Activated naive CD4-positive, alpha-beta T cell treated with anti-CD3 and anti-CD28 coated beads, Interleukin-2, amount 50 U/mL, for 24 hours (primary cell): ENCODE data around the gene TIMM22.
"Not testable (repeated sequence)": the region's sequence is repeated elsewhere in the genome, so short reads cannot be mapped to it uniquely, and the experiment has no call there.

ENCODE experiments used
- H3K27ac Mint-ChIP-seq: one replicate; pipeline ENCODE4 v1.8.0; 2021; ENCODE audit warnings: mild to moderate bottlenecking, mixed read lengths
- H3K27me3 Mint-ChIP-seq: one replicate; pipeline ENCODE4 v1.8.0; 2021; ENCODE audit warnings: mixed read lengths
- H3K36me3 Mint-ChIP-seq: one replicate; pipeline ENCODE4 v1.8.0; 2021; ENCODE audit warnings: mixed read lengths
- H3K4me1 Mint-ChIP-seq: one replicate; pipeline ENCODE4 v1.8.0; 2021; ENCODE audit warnings: mixed read lengths
- H3K4me3 Mint-ChIP-seq: one replicate; pipeline ENCODE4 v1.8.0; 2021; ENCODE audit warnings: mild to moderate bottlenecking, mixed read lengths
- H3K9me3 Mint-ChIP-seq: one replicate; pipeline ENCODE4 v1.8.0; 2021; ENCODE audit warnings: mixed read lengths

The TIMM22 gene

DNA sequence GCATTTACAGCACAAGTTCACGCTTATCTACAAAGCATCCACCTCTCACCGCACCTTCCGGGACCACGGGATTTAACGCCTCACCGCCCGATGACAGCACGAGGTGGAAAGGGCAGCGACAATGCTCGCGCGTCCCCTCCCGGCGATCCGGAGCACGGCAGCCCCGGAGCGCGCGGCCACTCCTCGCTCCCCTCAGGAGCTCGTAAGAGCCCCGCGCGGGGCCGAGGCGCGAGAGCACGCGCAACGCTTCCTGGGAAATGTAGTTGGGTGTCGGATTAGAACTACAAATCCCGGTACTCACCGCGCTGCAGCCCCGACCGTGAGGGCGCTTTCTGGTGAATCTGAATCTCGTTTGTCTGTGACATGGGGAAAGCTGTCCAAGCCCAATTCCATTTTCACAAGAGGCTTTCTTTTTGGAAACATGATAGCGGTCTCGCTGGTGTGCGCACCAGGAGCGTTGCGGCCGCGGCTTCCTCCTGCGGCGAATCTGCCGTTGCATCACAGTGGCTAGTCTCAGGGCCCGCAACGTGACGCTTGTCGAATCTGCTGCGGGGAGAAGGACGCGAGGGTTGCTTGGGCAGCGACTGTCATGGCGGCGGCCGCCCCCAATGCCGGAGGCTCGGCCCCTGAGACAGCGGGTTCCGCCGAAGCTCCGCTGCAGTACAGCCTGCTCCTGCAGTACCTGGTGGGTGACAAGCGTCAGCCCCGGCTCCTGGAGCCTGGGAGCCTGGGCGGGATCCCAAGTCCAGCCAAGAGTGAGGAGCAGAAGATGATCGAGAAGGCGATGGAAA, at the start of gene TIMM22:
TIMM22 (plus strand) TSS at position 576 of the 791 bp plus-strand sequence; CDS start at position 590, 14 bp downstream.
- Mint-ChIP-seq H3K9me3 (no peaks in the 10 kb centered on the region), H3K27me3 (no peaks in the 10 kb centered on the region), H3K4me1 (peaks cover 25% of the 10 kb centered on the region), H3K27ac (peak within 1 kb of the TSS; percentile 99), H3K36me3 (peaks cover 8% of the 10 kb centered on the region), H3K4me3 (peak within 1 kb of the TSS; percentile 98)

DNA sequence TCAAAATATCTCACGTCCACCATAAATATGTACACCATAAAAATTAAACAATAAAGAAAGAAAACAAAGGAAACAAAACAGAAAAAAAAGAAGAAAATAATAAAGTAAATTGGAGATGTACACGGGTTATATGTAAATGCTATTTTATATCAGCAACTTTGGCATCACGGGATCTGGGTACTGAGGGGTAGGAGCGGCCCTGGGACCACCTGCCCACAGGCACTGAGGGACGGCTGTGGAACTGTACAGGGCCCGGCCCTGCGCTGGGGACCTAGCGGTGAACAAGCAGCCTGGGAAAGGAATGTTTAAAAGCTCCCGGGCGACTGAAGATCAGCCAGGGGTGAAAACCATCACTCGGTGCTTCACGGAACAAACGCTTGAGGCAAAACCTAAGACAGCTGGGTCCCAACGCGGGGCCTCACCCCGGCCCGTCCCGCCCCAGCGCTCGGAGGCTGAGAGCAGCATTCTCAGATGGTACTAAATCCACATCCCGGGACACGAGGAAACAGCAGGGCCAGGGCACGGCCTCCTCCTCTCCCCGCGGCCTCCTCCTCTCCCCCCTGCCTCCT, 48.6 kb upstream of the TIMM22 start:
- no peaks in the 10 kb centered on the region for H3K36me3 Mint-ChIP-seq
- peaks cover 11% of the 10 kb centered on the region for H3K27me3 Mint-ChIP-seq
- H3K9me3 Mint-ChIP-seq, result no peaks in the 10 kb centered on the region
- no peak overlapping the region for H3K27ac Mint-ChIP-seq
- H3K4me1 Mint-ChIP-seq, result no peaks in the 10 kb centered on the region
- no peak overlapping the region for H3K4me3 Mint-ChIP-seq

DNA sequence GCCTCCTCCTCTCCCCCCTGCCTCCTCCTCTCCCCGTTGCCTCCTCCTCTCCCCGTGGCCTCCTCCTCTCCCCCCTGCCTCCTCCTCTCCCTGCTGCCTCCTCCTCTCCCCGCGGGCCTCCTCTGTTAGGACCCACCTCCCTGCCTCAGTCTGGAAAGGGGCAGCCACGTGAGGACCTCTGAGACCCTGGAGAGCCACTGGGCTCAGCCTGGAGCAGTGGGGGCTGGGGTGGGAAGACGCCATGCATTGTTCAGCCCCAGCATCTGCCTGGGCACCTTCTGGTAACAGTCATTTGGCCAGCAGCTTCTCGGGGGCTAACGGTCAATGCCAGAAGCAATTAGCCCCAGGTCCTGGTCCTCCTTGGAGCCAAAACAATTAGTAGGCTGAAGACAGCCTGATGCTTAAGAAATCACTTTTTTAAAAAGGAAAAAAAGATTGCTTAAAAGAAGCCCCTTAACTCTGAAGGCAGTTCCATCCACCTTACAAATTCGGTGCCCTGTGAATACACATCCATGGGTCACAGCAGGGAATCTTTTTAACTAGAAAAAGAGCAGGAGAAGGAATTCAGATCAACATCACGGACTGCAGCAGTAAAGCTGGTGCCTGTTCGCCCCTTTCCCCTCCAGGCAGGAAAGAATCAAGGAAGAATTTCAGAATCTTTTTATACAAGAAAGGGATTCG, 47.2 kb upstream of the TIMM22 start:
- no peaks in the 10 kb centered on the region for H3K9me3 Mint-ChIP-seq
- no peak overlapping the region for H3K4me3 Mint-ChIP-seq
- H3K36me3 Mint-ChIP-seq, result no peaks in the 10 kb centered on the region
- no peaks in the 10 kb centered on the region for H3K4me1 Mint-ChIP-seq
- H3K27me3 Mint-ChIP-seq, result peaks cover 13% of the 10 kb centered on the region
- H3K27ac Mint-ChIP-seq, result no peak overlapping the region

- Mint-ChIP-seq H3K9me3 (no peaks in the 10 kb centered on the region), H3K4me1 (no peaks in the 10 kb centered on the region), H3K4me3 (no peak overlapping the region)
Observed at GRCh38 chr17:951325-952132, 45.4 kb upstream of the TIMM22 start.

DNA sequence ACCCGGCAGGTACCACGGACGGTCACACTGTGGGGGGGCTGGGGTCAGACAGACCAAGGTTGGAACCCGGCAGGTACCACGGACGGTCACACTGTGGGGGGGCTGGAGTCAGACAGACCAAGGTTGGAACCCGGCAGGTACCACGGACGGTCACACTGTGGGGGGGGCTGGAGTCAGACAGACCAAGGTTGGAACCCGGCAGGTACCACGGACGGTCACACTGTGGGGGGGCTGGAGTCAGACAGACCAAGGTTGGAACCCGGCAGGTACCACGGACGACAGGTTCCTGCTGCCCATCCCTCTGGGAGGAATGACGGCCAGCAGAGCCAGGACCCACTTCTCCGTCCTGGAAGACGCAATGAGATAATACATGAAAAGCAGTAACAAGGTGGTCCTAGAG, 44.3 kb upstream of the TIMM22 start:
- not testable (repeated sequence) for H3K9me3 Mint-ChIP-seq, H3K27ac Mint-ChIP-seq, H3K36me3 Mint-ChIP-seq, H3K4me3 Mint-ChIP-seq, H3K4me1 Mint-ChIP-seq
- peaks cover 14% of the 10 kb centered on the region for H3K27me3 Mint-ChIP-seq

More at GRCh38 chr17:951325-952132, 45.4 kb upstream of the TIMM22 start:
- Mint-ChIP-seq H3K27me3 (peaks cover 14% of the 10 kb centered on the region), H3K27ac (no peak overlapping the region), H3K36me3 (no peaks in the 10 kb centered on the region)

DNA sequence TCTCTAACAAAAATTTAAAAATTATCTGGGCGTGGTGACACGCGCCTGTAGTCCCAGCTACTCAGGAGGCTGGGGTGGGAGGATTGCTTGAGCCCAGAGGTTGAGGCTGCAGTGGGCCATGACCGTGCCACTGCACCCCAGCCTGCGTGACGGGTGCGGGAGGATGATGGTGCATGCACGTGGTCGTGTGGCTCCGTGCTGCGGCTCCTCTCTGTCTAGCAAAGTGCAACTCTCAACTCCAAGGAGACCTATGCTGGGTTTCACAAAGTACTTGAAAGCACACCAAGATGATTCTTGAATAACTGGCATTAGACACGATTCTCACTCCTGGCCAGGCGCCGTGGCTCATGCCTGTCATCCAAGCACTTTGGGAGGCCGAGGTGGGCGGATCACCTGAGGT, 43.2 kb upstream of the TIMM22 start:
- Mint-ChIP-seq H3K27ac (no peak overlapping the region), H3K9me3 (no peaks in the 10 kb centered on the region), H3K4me3 (no peak overlapping the region), H3K27me3 (peaks cover 12% of the 10 kb centered on the region), H3K36me3 (no peaks in the 10 kb centered on the region), H3K4me1 (no peaks in the 10 kb centered on the region)

GRCh38 chr17:954431-955164, 42.3 kb upstream of the TIMM22 start:
- peaks cover 12% of the 10 kb centered on the region for H3K27me3 Mint-ChIP-seq
- H3K4me3 Mint-ChIP-seq, result no peak overlapping the region
- no peaks in the 10 kb centered on the region for H3K36me3 Mint-ChIP-seq
- H3K4me1 Mint-ChIP-seq, result no peaks in the 10 kb centered on the region
- no peaks in the 10 kb centered on the region for H3K9me3 Mint-ChIP-seq
- peak overlapping the region; percentile 51 for H3K27ac Mint-ChIP-seq

GRCh38 chr17:956905-957304, 40.0 kb upstream of the TIMM22 start:
- no peak overlapping the region for H3K27ac Mint-ChIP-seq
- no peaks in the 10 kb centered on the region for H3K4me1 Mint-ChIP-seq
- no peaks in the 10 kb centered on the region for H3K9me3 Mint-ChIP-seq
- no peaks in the 10 kb centered on the region for H3K36me3 Mint-ChIP-seq
- H3K4me3 Mint-ChIP-seq, result no peak overlapping the region
- peaks cover 3% of the 10 kb centered on the region for H3K27me3 Mint-ChIP-seq

DNA sequence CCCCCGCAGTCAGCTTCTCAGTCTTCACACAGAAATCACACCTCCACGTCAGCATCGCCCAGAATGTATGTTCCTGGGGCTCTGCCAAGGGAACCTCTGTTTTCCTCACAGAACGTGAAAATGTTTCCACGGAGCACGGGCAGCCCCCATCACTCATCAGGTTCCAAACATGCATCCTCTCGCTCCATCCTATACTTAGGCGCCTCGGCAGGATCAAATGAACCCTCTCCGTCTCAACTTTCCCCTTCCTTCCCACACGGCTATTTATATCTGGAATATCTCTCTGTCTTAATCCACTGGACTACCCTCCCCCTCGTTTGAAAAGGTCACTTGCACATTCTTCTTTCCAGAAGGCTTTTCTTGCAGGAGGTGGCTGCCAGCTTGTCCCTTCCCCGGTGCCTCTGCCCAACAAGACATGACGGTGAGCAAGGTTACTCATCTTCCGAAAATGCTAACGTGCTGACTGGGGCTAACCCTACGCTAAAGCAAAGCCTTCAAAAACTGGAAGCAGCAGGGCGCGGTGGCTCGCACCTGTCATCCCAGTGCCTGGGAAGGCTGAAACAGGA, 39.0 kb upstream of the TIMM22 start:
- H3K4me3 Mint-ChIP-seq, result no peak overlapping the region
- H3K4me1 Mint-ChIP-seq, result no peaks in the 10 kb centered on the region
- H3K36me3 Mint-ChIP-seq, result no peaks in the 10 kb centered on the region
- no peaks in the 10 kb centered on the region for H3K9me3 Mint-ChIP-seq
- no peak overlapping the region for H3K27ac Mint-ChIP-seq
- H3K27me3 Mint-ChIP-seq, result peaks cover 6% of the 10 kb centered on the region

DNA sequence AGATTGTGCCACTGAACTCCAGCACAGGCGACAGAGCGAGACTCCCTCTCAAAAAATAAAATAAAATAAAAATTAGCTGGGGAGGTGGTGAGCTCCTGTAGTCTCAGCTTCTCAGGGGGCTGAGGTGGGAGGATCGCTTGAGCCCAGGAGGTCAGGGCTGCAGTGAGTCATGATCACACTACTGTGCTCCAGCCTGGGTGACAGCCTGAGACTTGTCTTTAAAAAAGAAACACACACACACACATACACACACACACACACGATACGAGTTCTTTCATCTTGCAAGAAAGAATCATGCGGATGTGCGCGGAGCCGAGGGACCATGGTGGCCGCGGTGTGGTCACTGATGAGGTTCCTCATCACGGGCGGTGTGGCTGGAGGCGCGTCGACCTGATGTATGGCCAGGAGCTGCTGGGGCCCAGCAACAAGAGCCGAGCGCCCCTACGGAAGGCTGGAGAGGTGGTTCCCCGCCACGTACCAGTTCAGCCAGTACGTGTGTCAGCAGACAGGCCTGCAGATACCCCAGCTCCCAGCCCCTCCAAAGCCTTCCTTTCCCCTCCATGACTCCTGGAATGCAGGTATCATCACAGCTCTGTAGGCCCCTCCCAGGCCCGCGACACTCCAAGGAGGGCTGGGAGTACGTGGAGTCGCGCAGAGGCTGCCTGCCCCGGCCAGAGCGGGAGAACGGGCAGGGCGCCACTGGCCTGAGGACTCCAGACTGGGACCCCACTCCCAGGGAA, 38.0 kb upstream of the TIMM22 start:
- H3K4me3 Mint-ChIP-seq, result no peak overlapping the region
- H3K27me3 Mint-ChIP-seq, result peaks cover 6% of the 10 kb centered on the region
- H3K27ac Mint-ChIP-seq, result no peak overlapping the region
- H3K9me3 Mint-ChIP-seq, result no peaks in the 10 kb centered on the region
- H3K4me1 Mint-ChIP-seq, result no peaks in the 10 kb centered on the region
- no peaks in the 10 kb centered on the region for H3K36me3 Mint-ChIP-seq

DNA sequence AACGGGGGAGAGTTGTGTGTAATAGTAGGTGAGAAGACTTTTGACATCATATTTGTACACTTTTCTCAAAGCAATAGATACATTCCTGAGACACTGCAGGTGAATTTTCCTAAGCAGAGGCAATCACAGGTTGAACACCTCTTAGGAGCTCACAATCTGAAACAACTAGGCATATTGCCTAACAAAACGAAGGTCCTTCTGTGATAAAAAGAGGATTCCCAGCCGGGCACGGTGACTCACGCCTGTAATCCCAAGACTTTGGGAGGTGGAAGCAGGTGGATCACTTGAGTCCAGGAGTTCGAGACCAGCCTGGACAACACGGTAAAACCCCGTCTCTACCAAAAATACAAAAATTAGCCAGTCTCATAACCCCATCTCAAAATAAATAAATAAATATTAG, 34.8 kb upstream of the TIMM22 start:
- Mint-ChIP-seq H3K9me3 (no peaks in the 10 kb centered on the region), H3K27ac (no peak overlapping the region), H3K36me3 (no peaks in the 10 kb centered on the region), H3K4me3 (no peak overlapping the region), H3K27me3 (peaks cover 9% of the 10 kb centered on the region), H3K4me1 (no peaks in the 10 kb centered on the region)

- no peaks in the 10 kb centered on the region for H3K4me1 Mint-ChIP-seq
- no peak overlapping the region for H3K27ac Mint-ChIP-seq
- H3K36me3 Mint-ChIP-seq, result no peaks in the 10 kb centered on the region
- peaks cover 11% of the 10 kb centered on the region for H3K27me3 Mint-ChIP-seq
- H3K9me3 Mint-ChIP-seq, result no peaks in the 10 kb centered on the region
- no peak overlapping the region for H3K4me3 Mint-ChIP-seq
Observed at GRCh38 chr17:962670-963069, 34.3 kb upstream of the TIMM22 start.

DNA sequence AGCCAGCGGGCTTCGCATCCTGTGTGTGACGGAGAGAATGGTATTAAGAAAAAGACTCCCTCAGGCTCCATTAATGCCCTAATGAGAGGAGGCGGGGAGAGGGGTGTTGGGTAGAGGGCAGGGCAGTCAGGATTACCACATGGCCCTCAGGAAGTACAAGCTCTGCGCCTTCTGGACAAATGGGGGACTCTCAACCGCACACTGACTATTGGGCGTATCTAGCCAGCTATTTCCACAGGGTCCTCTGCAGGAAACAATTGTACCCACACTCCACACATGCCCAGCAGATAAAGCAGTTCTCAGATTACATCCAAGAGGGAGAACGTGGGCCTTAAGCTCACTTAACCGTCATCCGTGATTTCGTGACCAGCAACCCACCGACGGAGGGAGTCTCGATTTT, 32.1 kb upstream of the TIMM22 start:
- Mint-ChIP-seq H3K36me3 (no peaks in the 10 kb centered on the region), H3K4me1 (peaks cover 4% of the 10 kb centered on the region), H3K4me3 (no peak overlapping the region), H3K27ac (no peak overlapping the region), H3K27me3 (peaks cover 18% of the 10 kb centered on the region), H3K9me3 (no peaks in the 10 kb centered on the region)

- H3K36me3 Mint-ChIP-seq, result no peaks in the 10 kb centered on the region
- no peaks in the 10 kb centered on the region for H3K9me3 Mint-ChIP-seq
- peaks cover 19% of the 10 kb centered on the region for H3K27me3 Mint-ChIP-seq
- no peak overlapping the region for H3K27ac Mint-ChIP-seq
- no peak overlapping the region for H3K4me3 Mint-ChIP-seq
- H3K4me1 Mint-ChIP-seq, result peaks cover 5% of the 10 kb centered on the region
Observed at GRCh38 chr17:965311-965989, 31.5 kb upstream of the TIMM22 start.
